GM19397 (cell line): ENCODE measurements around the gene GUCY2D.
"Not testable (repeated sequence)": the region's sequence is repeated elsewhere in the genome, so short reads cannot be mapped to it uniquely, and the experiment has no call there.

Experiments
- ATAC-seq: cut with Tn5 transposase; IDR thresholded peaks from one replicate; pipeline ENCODE4 v1.9.1; 2021; ENCODE audit warnings: mild to moderate bottlenecking, moderate library complexity; ENCODE audit not compliant: unreplicated experiment

Gene GUCY2D

DNA sequence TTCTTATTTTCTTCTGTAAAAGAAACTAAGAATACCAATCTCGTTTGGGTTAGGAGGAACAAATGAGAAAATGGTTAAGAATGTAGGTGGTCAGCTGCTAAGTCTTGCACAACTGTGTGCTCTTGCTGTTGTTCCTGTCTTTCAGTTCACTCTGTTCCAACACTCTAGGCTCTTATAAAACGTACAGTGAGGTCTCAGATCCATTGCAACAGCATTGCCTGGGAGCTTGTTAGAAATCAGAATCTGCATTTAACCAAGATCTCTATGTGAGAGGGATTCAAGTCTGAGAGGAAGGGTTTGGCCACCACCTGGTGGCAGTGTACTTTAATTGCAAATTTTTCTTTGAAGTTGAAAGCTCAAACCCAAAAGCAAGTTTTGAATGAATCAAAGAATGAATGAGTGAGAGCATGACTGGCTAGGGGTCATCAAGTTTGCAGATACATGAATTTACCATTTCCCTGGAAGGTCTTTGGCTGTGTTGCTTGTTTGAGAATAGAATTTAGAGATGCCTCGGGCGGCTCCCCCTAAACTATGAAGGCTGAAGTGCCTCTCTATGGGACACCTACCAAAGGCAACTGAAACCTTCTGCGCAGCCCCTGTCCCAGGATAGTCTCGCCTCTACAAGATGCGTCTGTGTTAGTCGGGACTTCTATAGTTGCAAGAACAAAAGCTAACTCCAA, 39.0 kb downstream of the GUCY2D start:
- ATAC-seq: no peak

- no peak for ATAC-seq
Measured at GRCh38 chr17:8041979-8042378, 39.6 kb downstream of the GUCY2D start.

- ATAC-seq: no peak
Measured at GRCh38 chr17:8044819-8045810, 42.7 kb downstream of the GUCY2D start.

DNA sequence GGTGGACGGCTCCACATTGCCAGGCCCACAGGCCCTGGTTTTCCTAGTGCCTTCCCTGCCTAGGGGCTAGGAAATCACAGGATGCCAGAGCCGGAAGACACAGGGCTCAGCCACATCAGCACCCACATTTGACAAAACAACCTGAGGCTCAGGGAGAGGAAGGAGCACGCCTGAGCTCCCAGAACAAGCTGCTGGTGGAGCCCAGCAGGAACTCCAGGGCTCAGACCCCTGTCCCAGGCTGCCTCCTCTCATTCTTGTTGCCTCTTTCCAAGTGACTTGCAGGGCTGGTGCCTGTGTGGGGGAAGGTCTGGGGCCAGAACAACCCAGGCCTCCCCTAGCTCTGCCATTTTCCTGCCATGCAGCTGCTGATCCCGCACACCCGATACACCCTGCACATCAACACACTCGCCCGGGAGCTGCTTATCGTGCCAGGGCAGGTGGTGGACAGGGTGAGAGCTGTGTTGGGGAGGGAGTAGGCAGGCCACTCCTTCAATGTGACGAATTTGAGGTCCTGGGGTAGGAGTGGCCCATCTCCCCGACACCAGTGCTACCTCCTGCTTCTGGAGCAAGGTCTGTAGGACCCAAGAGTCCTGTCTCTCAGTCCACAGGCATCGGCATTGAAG, 44.0 kb downstream of the GUCY2D start:
- ATAC-seq: no peak

GRCh38 chr17:8046929-8047768, 44.7 kb downstream of the GUCY2D start:
- no peak for ATAC-seq

DNA sequence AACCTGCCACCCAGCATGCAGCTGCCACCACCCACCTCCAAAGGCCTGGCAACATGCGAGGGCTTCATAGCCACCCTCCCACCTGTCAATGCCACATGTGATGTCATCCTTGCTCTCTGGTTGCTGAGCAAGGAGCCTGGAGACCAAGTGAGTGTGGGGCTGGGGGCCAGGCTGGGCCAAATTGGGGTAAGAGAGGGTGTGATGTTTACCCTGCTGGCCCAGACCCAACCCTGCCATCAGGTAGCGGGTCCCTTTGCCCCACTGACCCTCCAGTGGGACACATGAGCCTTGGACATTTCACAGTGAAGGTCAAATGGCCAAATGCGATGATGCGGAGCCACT, 45.3 kb downstream of the GUCY2D start:
- ATAC-seq: no peak

- ATAC-seq: no peak
Measured at GRCh38 chr17:8048236-8048635, 45.8 kb downstream of the GUCY2D start.

- no peak for ATAC-seq
Measured at GRCh38 chr17:8048736-8049135, 46.3 kb downstream of the GUCY2D start.

GRCh38 chr17:8051831-8052230, 49.4 kb downstream of the GUCY2D start:
- ATAC-seq: no peak

GRCh38 chr17:8052256-8053252, 50.1 kb downstream of the GUCY2D start:
- no peak for ATAC-seq

- ATAC-seq: no peak
Measured at GRCh38 chr17:8053600-8053999, 51.2 kb downstream of the GUCY2D start.

GRCh38 chr17:8055851-8056231, 53.4 kb downstream of the GUCY2D start:
- ATAC-seq: no peak

DNA sequence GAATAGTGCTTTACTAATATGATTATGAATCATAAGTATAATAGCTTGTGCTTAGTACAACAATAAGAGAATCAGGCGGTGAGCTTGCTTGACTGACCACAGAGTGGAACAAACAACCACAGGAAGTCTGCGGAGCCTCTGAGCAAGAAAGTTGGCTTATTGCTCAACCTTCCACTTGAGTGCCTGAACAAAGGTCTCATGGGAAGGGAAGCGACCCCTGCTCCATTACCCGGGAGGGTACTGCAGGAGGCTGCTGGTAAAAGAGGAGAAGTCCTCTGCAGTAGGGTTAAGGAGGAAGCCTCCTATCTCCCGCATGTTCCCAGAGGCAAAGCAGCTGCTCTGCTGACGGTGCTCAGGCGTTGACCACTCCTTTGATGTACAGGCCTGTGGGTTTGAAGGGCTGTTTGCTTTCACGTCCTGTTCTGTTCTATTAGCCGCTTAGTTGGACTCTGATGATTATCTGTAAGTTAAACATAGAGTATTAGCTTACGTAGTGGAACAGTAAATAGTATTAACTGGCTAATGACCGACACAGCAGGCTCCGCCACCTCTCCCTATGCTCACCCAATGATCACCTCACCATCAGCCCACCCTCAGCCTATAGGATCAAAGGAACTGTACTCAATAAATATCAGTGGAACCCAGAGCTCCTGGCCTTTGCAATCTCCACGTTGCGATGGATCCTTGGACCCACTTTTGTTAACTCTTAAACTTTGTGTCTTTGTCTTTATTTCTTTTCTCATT, 54.0 kb downstream of the GUCY2D start:
- ATAC-seq: no peak

DNA sequence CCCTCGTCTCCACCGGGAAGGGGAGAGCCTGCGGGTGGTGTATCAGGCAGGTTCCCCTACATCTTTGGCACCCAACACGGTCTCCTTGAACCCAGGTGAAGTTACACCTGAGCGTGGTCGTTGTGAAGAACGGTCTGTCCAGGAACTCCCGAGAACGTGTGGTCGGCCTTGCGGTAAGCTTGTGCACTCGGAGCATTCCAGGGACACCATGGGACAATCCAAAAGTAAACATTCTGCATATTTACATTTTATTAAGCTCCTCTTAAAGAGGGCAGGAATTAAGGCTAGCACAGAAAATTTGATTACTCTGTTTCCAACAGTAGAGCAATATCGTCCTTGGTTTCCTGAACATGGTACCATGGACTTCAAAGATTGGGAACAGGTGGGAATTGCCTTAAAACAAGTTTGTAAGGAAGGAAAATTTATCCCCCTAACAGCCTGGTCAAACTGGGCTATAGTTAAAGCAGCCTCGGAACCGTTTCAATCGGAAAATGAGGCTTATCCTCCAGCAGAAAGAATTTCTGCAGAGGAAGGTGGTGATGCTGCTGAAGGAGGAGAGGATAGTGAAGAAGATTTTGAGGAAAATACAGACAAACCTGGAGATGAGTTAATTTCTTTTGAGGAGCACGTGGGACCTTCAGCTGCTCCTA, 54.7 kb downstream of the GUCY2D start:
- no peak for ATAC-seq

GRCh38 chr17:8057691-8058114, 55.3 kb downstream of the GUCY2D start:
- ATAC-seq: no peak

GRCh38 chr17:8059131-8059530, 56.7 kb downstream of the GUCY2D start:
- no peak for ATAC-seq

DNA sequence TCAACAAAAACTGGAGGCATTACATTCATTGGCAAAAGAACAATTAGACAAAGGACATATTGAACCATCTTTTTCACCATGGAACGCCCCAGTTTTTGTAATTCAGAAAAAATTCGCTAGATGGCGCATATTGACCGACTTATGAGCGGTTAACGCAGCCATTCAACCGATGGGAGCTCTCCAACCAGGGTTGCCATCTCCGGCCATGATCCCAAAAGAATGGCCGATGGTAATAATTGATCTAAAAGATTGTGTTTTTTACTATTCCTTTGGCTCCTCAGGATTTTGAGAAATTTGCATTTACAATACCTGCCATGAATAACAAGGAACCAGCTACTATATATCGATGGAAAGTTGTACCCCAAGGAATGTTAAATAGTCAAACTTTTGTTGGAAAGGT, 57.9 kb downstream of the GUCY2D start:
- no peak for ATAC-seq

DNA sequence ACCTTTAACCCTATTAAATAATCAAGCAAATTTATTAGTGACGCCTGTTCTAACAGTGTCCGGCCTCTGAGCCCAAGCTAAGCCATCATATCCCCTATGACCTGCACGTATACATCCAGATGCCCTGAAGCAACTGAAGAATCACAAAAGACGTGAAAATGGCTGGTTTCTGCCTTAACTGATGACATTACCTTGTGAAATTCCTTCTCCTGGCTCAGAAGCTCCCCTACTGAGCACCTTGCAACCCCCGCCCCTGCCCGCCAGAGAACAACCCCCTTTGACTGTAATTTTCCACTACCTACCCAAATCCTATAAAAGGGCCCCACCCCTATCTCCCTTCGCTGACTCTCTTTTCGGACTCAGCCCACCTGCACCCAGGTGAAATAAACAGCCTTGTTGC, 59.4 kb downstream of the GUCY2D start:
- ATAC-seq: not testable (repeated sequence)
